Measurements from ENCODE around the gene NPTN.

DNA sequence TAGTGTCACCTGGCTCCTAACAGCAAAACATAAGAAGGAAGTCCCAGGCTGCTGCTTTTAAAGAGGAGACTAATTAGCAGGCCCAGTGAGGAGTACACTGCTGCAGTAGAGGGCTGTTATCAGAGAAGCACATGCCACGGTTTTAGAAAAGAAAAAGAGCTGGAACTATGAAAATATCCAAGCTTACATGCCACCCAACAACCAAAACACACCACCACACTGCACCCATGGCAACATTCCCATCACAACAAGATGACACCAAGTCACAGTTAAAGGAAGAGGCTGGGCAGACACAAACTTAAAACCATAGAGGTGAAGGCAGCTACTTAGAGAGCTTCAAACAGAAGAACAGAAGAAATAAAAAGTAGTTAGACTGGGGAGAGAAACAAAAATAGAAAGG, 37.0 kb downstream of the NPTN start:
- TF ChIP-seq EP300 (IDR thresholded peaks at IDR 0.05), result no peak
- TF ChIP-seq, protein P1, sequence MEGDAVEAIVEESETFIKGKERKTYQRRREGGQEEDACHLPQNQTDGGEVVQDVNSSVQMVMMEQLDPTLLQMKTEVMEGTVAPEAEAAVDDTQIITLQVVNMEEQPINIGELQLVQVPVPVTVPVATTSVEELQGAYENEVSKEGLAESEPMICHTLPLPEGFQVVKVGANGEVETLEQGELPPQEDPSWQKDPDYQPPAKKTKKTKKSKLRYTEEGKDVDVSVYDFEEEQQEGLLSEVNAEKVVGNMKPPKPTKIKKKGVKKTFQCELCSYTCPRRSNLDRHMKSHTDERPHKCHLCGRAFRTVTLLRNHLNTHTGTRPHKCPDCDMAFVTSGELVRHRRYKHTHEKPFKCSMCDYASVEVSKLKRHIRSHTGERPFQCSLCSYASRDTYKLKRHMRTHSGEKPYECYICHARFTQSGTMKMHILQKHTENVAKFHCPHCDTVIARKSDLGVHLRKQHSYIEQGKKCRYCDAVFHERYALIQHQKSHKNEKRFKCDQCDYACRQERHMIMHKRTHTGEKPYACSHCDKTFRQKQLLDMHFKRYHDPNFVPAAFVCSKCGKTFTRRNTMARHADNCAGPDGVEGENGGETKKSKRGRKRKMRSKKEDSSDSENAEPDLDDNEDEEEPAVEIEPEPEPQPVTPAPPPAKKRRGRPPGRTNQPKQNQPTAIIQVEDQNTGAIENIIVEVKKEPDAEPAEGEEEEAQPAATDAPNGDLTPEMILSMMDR (IDR thresholded peaks at IDR 0.05), result no peak
- no peak for TF ChIP-seq POLR2A (IDR thresholded peaks at IDR 0.05)
